PC-9 (cell line): ENCODE results near the gene IL17REL.

Experiments
- EZH2 ChIP-seq: fragments of 200-600 bp; sonication (generic); IDR thresholded peaks from 2 replicates; pipeline ENCODE4 v1.8.0; 2017; ENCODE audit warnings: antibody characterized with exemption, low read depth
- TF ChIP-seq, protein P1 (sequence below): fragments of 200-600 bp; sonication (generic); conservative IDR thresholded peaks from 2 replicates; pipeline ENCODE4 v1.6.1; 2017; ENCODE audit warnings: mixed run types, antibody characterized with exemption, mild to moderate bottlenecking, moderate library complexity

DNA sequence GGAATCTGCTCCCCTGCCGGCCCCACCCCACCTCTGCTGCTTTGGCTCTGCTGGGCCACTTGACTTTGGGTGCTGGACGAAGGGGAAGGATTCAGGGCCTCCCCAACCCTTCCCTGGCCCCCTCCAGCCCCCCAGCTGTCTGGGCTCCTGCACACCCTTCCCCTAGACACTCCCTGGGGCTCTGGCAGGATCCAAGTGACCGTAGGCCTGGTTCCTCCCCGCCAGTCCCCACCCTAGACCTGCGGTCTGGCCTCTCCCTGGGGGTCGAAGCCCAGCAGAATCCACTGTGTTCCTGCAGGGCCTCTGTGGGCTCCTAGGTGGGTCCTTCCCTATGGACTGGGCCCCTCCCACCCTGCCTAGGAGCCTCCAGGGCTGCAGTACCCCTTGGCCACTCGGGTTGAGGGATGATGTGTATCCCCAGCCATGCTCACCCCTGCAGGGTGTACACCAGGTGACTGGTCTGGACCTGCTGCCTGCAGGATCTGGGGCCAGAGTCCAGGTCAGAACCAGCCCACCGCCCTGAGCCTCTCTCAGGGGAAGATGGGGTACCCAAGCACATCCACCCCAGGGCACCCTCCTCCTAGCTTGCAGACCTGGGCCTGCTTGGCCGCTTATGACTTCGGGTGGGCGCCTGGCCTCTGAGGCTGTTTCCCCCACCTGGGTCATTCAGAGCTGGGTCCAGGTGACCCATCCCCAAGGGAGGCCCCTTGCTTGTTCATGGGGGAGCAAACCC is 46.4 kb downstream of the IL17REL start:
- TF ChIP-seq EZH2: no peak
- TF ChIP-seq, protein P1, sequence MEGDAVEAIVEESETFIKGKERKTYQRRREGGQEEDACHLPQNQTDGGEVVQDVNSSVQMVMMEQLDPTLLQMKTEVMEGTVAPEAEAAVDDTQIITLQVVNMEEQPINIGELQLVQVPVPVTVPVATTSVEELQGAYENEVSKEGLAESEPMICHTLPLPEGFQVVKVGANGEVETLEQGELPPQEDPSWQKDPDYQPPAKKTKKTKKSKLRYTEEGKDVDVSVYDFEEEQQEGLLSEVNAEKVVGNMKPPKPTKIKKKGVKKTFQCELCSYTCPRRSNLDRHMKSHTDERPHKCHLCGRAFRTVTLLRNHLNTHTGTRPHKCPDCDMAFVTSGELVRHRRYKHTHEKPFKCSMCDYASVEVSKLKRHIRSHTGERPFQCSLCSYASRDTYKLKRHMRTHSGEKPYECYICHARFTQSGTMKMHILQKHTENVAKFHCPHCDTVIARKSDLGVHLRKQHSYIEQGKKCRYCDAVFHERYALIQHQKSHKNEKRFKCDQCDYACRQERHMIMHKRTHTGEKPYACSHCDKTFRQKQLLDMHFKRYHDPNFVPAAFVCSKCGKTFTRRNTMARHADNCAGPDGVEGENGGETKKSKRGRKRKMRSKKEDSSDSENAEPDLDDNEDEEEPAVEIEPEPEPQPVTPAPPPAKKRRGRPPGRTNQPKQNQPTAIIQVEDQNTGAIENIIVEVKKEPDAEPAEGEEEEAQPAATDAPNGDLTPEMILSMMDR: no peak
